GM19397 (cell line): ENCODE results near the gene POU2F2.
"Not testable (repeated sequence)": the region's sequence is repeated elsewhere in the genome, so short reads cannot be mapped to it uniquely, and the experiment has no call there.

ENCODE experiments used
- ATAC-seq: cut with Tn5 transposase; IDR thresholded peaks from one replicate; pipeline ENCODE4 v1.9.1; 2021; ENCODE audit warnings: mild to moderate bottlenecking, moderate library complexity; ENCODE audit not compliant: unreplicated experiment

POU2F2 gene

DNA sequence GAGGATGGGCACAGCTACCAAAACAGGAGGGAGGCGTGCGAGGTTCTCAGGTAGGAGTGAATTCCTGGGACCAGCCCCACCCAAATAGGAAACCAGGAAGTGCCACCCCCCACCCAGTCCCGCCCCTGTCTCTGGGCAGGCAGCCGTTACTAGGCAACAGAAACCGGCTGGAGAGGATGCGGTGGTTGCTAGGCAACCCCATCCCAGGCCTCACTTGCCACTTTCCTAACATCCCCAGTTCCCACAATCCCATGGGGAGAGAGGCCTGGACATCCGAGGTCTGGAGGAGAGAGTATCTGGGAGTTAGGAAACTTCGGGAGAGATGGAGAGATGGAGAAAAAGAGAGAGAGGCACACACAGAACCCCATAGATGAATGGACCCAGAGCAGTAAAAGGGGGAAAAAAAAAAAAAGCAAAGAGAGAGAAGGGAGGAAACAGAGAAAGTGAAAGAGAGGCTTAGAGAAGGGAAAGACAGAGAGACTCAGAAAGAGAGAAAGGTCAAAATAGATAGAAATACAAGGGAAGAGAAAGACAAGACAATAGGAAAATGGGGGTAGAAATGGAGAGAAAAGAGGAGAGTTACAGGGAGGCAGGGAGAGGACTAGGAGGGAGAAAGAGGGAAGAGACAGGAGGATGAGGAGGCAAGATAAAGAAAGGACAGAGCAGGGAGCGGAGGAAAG, 66.0 kb downstream of the POU2F2 start:
- no peak for ATAC-seq

- ATAC-seq, result no peak
These were observed 66.7 kb downstream of the POU2F2 start for GRCh38 chr19:42065511-42065910.

GRCh38 chr19:42065051-42065450, 67.2 kb downstream of the POU2F2 start:
- no peak for ATAC-seq

GRCh38 chr19:42064432-42064831, 67.8 kb downstream of the POU2F2 start:
- ATAC-seq, result no peak

GRCh38 chr19:42062381-42062780, 69.9 kb downstream of the POU2F2 start:
- ATAC-seq, result no peak

DNA sequence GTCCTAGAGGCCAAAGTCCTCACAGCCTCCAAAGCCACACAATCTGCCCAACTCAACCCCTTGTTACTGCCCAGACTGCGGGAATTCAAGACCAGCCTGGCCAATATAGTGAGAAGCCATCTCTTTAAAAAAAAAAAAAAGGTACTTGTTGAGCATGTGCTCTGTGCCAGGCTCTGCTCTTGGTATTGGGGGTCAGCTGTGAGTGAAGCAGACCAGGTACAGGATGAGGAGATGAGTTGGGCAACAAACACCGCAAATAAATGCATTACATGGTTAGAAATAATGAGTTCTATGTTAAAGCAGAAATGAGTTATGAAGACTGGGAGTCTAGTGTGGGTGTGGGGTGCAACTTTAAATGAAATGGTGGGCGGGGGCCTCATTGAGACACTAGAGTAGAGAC, 72.1 kb downstream of the POU2F2 start:
- no peak for ATAC-seq

GRCh38 chr19:42059196-42059595, 73.0 kb downstream of the POU2F2 start:
- no peak for ATAC-seq

- ATAC-seq, result no peak
These were observed 74.4 kb downstream of the POU2F2 start for GRCh38 chr19:42057846-42058245.

DNA sequence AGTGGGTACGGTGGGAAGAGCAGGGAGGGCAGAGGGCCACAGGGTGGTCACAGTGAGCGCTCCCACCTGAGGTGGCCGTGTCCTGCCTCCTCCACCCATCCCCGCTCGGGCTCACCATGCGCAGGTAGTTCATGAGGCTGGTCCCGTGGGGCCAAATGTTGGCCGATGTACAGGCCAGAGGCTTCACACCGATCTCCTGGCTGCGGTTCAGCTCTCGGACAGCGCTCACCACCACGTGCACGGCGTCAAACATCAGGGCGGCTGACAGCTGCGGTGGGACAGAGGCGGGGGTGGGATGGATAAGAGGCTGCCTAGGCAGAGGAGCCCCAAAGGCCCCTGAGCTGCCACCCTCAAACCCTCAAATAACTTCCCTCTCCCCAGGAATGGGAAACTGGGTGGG, 78.0 kb downstream of the POU2F2 start:
- ATAC-seq, result no peak

DNA sequence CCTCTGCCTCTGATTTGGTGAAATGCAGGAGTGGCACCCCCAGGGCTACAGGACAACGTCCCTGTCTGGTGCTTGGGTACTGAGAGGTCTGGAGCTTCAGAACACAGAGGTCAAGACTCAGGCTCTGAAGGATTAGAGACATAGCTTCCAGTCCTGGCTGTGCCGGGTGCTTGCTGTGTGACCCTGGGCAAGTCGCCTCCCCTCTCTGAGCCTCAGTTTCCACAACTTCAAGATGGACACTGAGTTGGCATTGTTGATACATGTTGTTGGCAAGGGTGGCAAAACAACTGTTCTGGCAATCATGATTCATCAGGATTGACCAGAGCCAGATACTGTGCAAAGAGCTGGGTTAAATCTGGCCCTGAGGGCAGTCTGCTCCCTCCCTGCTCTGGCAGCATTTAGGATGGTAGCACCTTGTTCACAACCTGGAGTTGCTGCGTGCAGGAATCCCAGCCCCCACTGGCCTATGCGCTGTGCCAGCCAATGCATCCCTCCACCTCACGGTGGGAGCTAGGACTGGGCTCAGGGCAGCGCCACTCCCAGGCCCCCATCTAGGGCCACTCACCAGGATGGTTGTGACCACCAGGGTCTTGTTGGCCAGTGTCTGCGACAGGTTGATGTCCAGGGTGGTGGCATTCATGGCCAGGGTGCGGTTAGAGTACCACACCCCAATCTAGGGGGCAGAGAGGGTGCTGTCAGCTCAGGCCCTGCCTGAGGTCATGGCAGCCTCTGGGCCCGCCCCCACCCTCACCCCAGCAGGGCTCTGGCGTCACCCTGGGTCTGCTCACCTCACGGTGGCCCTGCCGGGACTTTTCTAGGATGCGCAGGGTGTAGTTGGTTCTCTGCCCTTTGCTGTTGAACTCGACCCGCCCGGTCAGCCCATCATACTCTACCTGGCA, 79.0 kb downstream of the POU2F2 start:
- ATAC-seq, result no peak

DNA sequence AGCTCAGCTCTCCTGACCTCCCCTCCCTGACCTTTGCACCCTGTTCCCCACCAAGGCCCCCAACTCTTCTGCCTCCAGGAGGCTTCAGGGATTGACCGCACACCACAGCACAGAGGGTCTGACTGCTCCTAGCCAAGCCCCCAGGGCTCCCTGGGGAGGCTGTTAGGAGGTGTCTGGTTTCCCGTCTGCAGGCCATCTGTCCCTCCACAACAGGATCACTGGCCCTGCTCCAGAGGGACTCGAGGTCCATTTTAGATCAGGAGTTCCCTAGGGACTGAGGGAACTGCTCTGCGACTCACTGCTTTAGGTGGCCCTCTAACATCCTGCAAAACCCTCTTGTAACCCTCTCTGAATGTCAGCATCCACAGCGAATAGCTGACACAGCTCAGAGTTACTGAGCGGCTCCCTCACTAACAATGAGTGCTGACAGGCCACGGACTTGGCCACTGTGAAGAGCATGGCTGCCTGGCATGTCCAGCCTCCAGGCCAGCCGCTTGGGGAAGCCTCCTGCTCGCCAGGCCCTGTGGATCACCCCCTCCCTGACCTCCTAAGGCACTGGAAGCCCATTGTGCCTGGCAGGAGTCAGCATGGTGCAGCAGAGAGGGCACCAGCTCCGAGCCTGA, 79.9 kb downstream of the POU2F2 start:
- no peak for ATAC-seq

DNA sequence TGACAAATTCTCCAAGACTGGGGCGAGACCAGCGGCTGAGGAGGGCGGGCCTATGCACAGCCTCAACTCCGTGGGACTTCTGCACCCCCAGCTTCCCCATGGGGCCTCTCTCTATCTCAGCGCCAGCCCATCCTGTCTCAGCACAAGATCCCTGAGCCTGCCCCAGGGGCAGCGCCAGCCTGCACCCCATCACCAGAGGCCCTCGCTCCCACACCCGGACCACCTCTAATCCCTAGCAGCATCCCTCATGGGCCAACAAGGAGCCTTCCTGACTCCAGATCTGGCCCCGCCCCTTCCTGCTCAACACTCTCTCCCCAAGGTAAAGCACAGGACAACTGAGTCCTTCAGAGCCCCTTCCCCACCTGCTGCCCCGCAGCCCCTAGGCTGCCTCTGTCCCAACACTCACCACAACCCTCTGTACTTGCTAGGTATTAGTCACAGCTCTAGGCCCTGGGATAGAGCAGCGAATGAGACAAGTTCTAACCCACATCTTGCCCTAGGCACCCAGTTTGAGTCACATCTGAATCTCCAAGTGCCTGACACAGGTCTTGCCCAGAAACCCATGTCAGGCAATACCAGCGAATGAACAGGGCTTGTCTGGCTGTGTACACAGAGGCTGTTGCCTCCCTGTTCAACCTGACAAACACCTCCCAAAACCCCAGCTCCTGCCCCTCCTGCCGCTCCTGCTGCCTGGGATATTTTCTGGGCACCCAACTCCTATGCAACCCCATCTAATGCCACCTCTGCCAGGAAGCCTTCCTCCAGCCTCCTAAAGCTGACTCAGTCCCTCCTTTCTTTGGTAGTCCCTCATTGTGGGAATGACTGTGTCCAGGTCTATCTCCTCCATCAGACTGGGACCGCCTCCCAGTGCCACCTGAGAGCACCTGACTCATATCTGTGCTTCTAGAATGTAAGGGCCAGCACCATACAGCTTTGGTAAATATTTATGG, 80.8 kb downstream of the POU2F2 start:
- no peak for ATAC-seq

GRCh38 chr19:42048992-42049391, 83.3 kb downstream of the POU2F2 start:
- no peak for ATAC-seq

DNA sequence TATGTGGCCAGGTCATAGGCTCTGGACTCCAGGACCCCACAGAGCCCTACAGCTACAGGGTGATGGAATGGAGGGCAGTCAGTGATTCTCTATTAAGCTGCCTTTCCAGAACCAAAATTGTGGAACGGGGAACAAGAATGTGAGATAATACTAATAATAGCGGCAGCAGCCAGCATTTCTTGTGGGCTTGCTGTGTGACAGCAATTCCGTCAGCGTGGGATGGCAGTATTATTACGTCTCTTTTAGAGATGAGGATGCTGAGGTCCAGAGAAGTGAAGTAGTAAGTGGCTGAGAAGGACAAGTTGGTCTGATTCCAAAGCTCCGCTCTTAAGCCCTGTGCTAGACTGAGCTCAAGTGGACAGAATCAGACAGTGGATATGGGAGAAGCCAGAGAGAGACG, 86.7 kb downstream of the POU2F2 start:
- no peak for ATAC-seq

- ATAC-seq, result no peak
These were observed 89.6 kb downstream of the POU2F2 start for GRCh38 chr19:42042455-42043170.

- not testable (repeated sequence) for ATAC-seq
These were observed 91.8 kb downstream of the POU2F2 start for GRCh38 chr19:42040491-42040890.

DNA sequence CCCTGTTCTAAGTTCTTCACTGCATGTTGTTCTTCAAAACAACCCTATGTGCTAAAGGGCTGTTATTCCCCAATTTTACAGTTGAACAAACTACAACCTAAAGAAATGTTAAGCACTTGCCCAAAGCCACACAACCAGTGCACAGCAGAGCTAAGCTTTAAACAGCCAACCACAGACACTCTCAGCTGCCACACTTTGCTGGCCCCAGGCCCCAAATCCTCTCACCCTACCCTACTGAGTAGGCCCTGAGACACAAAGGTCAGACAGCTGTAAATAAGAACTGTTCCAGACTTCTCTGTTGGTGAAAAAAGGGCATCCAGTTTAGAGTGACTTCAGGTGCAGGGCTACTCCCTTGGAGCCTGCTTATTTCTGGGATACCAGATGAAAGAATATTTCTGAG, 92.2 kb downstream of the POU2F2 start:
- ATAC-seq, result no peak

DNA sequence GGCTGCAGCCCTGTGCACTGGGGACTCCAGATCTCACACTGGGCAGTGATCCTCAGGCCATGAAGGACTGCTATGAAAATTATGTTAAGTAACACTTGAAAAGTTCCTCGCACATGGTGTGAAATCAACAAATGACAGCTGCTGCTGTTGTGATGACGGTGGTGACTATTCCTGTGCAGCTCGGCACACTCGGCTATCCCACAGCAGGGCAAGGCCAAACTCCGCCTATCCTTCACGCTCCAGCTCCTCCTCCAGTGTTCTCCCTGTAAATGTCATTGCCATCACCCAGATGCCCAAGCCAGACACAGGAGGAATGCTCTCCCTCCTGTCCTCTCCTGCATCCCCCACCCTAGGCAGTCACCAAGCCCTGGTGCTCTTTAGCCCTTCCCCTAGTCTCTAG, 93.6 kb downstream of the POU2F2 start:
- no peak for ATAC-seq

DNA sequence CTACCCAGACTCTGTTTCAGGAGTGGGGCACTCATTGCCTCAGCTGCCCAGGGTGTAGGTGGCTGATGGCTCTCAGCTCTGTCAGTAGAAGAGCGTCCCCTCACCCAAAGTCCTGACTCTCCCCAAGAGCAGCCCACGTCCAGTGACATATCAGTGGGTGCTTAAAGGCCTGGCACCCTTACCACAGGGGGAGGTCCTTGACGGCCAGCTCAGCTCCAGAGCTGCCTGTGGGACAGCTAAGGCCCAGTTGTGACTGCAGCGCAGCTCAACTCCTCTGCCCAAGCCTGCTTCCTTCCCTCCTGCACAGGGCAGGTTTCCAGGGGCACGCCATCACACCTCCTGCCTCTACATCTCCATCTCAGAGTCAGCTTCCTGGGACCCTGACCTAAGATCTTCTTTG, 94.6 kb downstream of the POU2F2 start:
- no peak for ATAC-seq
